Natural killer cell treated with Interleukin-12 subunit alpha and Interleukin-12 subunit beta and Interleukin-15 and Interleukin-18, amount 100 ng/mL, for 72 hours (primary cell): ENCODE measurements around the gene CXCR4. TPM values are rescaled to one million over a fixed set of nuclear protein-coding genes. Genes with fewer than 3 reads are reported as not detected.
A peak's percentile ranks its signal among the peaks of the same experiment; 100 is the strongest.

Experiments used
- ATAC-seq, 2 donors: fragments of 150-1000 bp; cut with Tn5 transposase in 1 of 2; sonication (Bioruptor Pico), chemical (Tn5 transposase) in 1 of 2; 2 replicates each; pipeline ENCODE4 v1.10.0; 2021
- DNase-seq: peaks from one replicate; pipeline ENCODE4 v3.0.0; 2022; ENCODE audit warnings: low spot score
- H3K27ac Mint-ChIP-seq, 2 donors: 1 replicate in 1 of 2; 2 replicates in 1 of 2; pipeline ENCODE4 v1.8.0; 2022; ENCODE audit warnings: mixed read lengths in 2 of 2, mild to moderate bottlenecking in 1 of 2, moderate library complexity in 1 of 2
- H3K27me3 Mint-ChIP-seq, 2 donors: 1 replicate in 1 of 2; 2 replicates in 1 of 2; pipeline ENCODE4 v1.8.0; 2022; ENCODE audit warnings: mixed read lengths in 2 of 2
- H3K36me3 Mint-ChIP-seq: one replicate; pipeline ENCODE4 v1.8.0; 2022; ENCODE audit warnings: mixed read lengths
- H3K4me1 Mint-ChIP-seq, 2 donors: 1 replicate in 1 of 2; 2 replicates in 1 of 2; pipeline ENCODE4 v1.8.0; 2022; ENCODE audit warnings: low read depth in 2 of 2, mixed read lengths in 2 of 2, mild to moderate bottlenecking in 1 of 2
- H3K4me3 Mint-ChIP-seq: one replicate; pipeline ENCODE4 v1.8.0; 2022; ENCODE audit warnings: mixed read lengths
- H3K9me3 Mint-ChIP-seq: 2 replicates; pipeline ENCODE4 v1.8.0; 2022; ENCODE audit warnings: mixed read lengths
- total RNA-seq, 2 donors: library from RNA; stranded (reverse); gene quantifications; one replicate each; pipeline ENCODE4 v1.2.3, GENCODE V29; 2022

CXCR4 gene
- total RNA-seq, 2 donors from 2014 or later = 72.1 to 74.8 TPM

GRCh38 chr2:136068581-136069227 lies 49.2 kb downstream of the CXCR4 start:
- H3K4me3 Mint-ChIP-seq = no peak overlapping the region
- peaks cover 8 to 9% of the 10 kb centered on the region in 2 donors for H3K4me1 Mint-ChIP-seq
- peak overlapping the region in 1 of 2 donors; percentile 52 for H3K27ac Mint-ChIP-seq
- peaks cover 0 to 8% of the 10 kb centered on the region in 2 donors for H3K27me3 Mint-ChIP-seq
- H3K9me3 Mint-ChIP-seq = peaks cover 2% of the 10 kb centered on the region
- H3K36me3 Mint-ChIP-seq = peaks cover 10% of the 10 kb centered on the region
- no peak for DNase-seq
- no peak for ATAC-seq

GRCh38 chr2:136067897-136068580 lies 49.9 kb downstream of the CXCR4 start:
- no peak for DNase-seq
- Mint-ChIP-seq H3K4me3 (no peak overlapping the region), H3K4me1 (peaks cover 8 to 9% of the 10 kb centered on the region in 2 donors), H3K27ac (peak overlapping the region in 1 of 2 donors; percentile 52), H3K36me3 (peaks cover 7% of the 10 kb centered on the region), H3K9me3 (peaks cover 2% of the 10 kb centered on the region), H3K27me3 (peaks cover 0 to 8% of the 10 kb centered on the region in 2 donors)
- no peak for ATAC-seq

- Mint-ChIP-seq H3K4me1 (peaks cover 9% of the 10 kb centered on the region in 2 donors), H3K27me3 (peaks cover 0 to 8% of the 10 kb centered on the region in 2 donors), H3K27ac (no peak overlapping the region), H3K4me3 (no peak overlapping the region), H3K36me3 (peaks cover 7% of the 10 kb centered on the region), H3K9me3 (peaks cover 2% of the 10 kb centered on the region)
- DNase-seq = no peak
- ATAC-seq = no peak
Observed at GRCh38 chr2:136067459-136067858, 50.5 kb downstream of the CXCR4 start.

GRCh38 chr2:136065907-136066306 lies 52.0 kb downstream of the CXCR4 start:
- H3K4me3 Mint-ChIP-seq = no peak overlapping the region
- DNase-seq = no peak
- no peaks in the 10 kb centered on the region for H3K9me3 Mint-ChIP-seq
- peak overlapping the region in 1 of 2 donors; percentile 29 for H3K27ac Mint-ChIP-seq
- peaks cover 10 to 17% of the 10 kb centered on the region in 2 donors for H3K4me1 Mint-ChIP-seq
- ATAC-seq = no peak
- no peaks in the 10 kb centered on the region for H3K36me3 Mint-ChIP-seq
- peaks cover 0 to 8% of the 10 kb centered on the region in 2 donors for H3K27me3 Mint-ChIP-seq

- Mint-ChIP-seq H3K4me1 (peaks cover 13 to 17% of the 10 kb centered on the region in 2 donors), H3K27ac (peak overlapping the region in 1 of 2 donors; percentile 29), H3K9me3 (no peaks in the 10 kb centered on the region), H3K27me3 (peaks cover 0 to 8% of the 10 kb centered on the region in 2 donors), H3K36me3 (no peaks in the 10 kb centered on the region), H3K4me3 (no peak overlapping the region)
- DNase-seq (no peak), ATAC-seq (no peak)
Observed at GRCh38 chr2:136065384-136065783, 52.6 kb downstream of the CXCR4 start.

Other genes with a start within 250 kb of the CXCR4 start
- gene MCM6, start 241.7 kb downstream of the CXCR4 start, total RNA-seq = 100 to 1,000 TPM in 1 of 2 donors, 10 to 100 TPM in 1; 75.3 to 129 TPM
- 100 to 1,000 TPM; 113 to 116 TPM for gene DARS1, start 132.5 kb downstream of the CXCR4 start, total RNA-seq